Caco-2 (cell line): ENCODE data around the gene CDK2. TPM values are rescaled to one million over a fixed set of nuclear protein-coding genes. Genes with fewer than 3 reads are reported as not detected.

ENCODE experiments used
- BruUV-seq: library from RNA; stranded (reverse); fragments of 400-500 nt; replicated peaks from 2 replicates; lab custom pipeline; 2021; lab: Mats Ljungman, UMichigan
- CTCF ChIA-PET: fragments of 300-600 bp; sonication (Branson Sonifier 250); formaldehyde crosslinking; loops from one replicate; lab custom pipeline; 2022; ENCODE audit warnings: antibody characterized with exemption; lab: Charles Lee
- POLR2A ChIA-PET: fragments of 300-600 bp; sonication (Branson Sonifier 250); formaldehyde crosslinking; loops from one replicate; lab custom pipeline; 2022; ENCODE audit warnings: antibody characterized with exemption; lab: Charles Lee
- DNase-seq, 2 experiments: peaks; one replicate each; pipeline versions ENCODE4 v3.0.0 to v3.0.0-alpha.2; 2020 to 2022
- H3K27me3 ChIP-seq: replicated peaks from 2 replicates; pipeline ENCODE4 v1.6.0; 2011; ENCODE audit warnings: low read length; ENCODE audit not compliant: control insufficient read depth, insufficient read depth
- H3K36me3 ChIP-seq: 2 replicates; pipeline ENCODE4 v1.5.1; 2011; ENCODE audit warnings: low read length; ENCODE audit not compliant: control insufficient read depth, insufficient read depth
- H3K4me1 ChIP-seq: fragments of 250-450 bp; sonication (Bioruptor Pico); 2 replicates; pipeline ENCODE4 v1.5.1; 2020; ENCODE audit warnings: mild to moderate bottlenecking
- H3K4me3 ChIP-seq: 2 replicates; pipeline ENCODE4 v1.5.1; 2011; ENCODE audit warnings: low read depth, mild to moderate bottlenecking, control low read depth, low read length
- H3K9me3 ChIP-seq: fragments of 250-450 bp; sonication (Bioruptor Pico); 2 replicates; pipeline ENCODE4 v1.5.1; 2020; ENCODE audit warnings: mild to moderate bottlenecking, moderate library complexity
- H3K27ac Mint-ChIP-seq: one replicate; pipeline ENCODE4 v1.8.0; 2022; ENCODE audit warnings: mixed read lengths; ENCODE audit not compliant: unreplicated experiment
- H3K27me3 Mint-ChIP-seq: one replicate; pipeline ENCODE4 v1.8.0; 2022; ENCODE audit warnings: mixed read lengths; ENCODE audit not compliant: insufficient read depth, unreplicated experiment
- H3K36me3 Mint-ChIP-seq: one replicate; pipeline ENCODE4 v1.8.0; 2022; ENCODE audit warnings: mild to moderate bottlenecking, mixed read lengths; ENCODE audit not compliant: insufficient read depth, unreplicated experiment
- H3K4me1 Mint-ChIP-seq: one replicate; pipeline ENCODE4 v1.8.0; 2022; ENCODE audit warnings: low read depth, mixed read lengths; ENCODE audit not compliant: unreplicated experiment
- H3K4me3 Mint-ChIP-seq: one replicate; pipeline ENCODE4 v1.8.0; 2022; ENCODE audit warnings: mild to moderate bottlenecking, moderate library complexity, mixed read lengths; ENCODE audit not compliant: unreplicated experiment
- H3K9me3 Mint-ChIP-seq: one replicate; pipeline ENCODE4 v1.8.0; 2022; ENCODE audit warnings: mixed read lengths; ENCODE audit not compliant: unreplicated experiment
- intact Hi-C: fragments of 100-400 bp; cut with micrococcal nuclease; formaldehyde crosslinking; loops from one replicate; pipeline ENCODE4 v1.10.0; 2022; ENCODE audit not compliant: unreplicated experiment
- total RNA-seq: library from RNA; stranded (reverse); gene quantifications from 2 replicates; pipeline ENCODE4 v1.2.3, GENCODE V29; 2022
- TF ChIP-seq, protein P1 (sequence below), 2 experiments: fragments of 200-600 bp in 1 of 2; IDR thresholded peaks; 1 replicate in 1 of 2; 2 replicates in 1 of 2; pipeline versions ENCODE4 v1.5.1 to v1.8.0; 2011 to 2022; ENCODE audit warnings: antibody characterized with exemption in 1 of 2, control low read depth in 1 of 2, inconsistent platforms in 1 of 2, low read depth in 1 of 2, low read length in 1 of 2, mild to moderate bottlenecking in 1 of 2, moderate library complexity in 1 of 2; ENCODE audit not compliant: insufficient read depth in 1 of 2, severe bottlenecking in 1 of 2, unreplicated experiment in 1 of 2

The CDK2 gene
- total RNA-seq, 1 experiment from 2014 or later, result 110 TPM

DNA sequence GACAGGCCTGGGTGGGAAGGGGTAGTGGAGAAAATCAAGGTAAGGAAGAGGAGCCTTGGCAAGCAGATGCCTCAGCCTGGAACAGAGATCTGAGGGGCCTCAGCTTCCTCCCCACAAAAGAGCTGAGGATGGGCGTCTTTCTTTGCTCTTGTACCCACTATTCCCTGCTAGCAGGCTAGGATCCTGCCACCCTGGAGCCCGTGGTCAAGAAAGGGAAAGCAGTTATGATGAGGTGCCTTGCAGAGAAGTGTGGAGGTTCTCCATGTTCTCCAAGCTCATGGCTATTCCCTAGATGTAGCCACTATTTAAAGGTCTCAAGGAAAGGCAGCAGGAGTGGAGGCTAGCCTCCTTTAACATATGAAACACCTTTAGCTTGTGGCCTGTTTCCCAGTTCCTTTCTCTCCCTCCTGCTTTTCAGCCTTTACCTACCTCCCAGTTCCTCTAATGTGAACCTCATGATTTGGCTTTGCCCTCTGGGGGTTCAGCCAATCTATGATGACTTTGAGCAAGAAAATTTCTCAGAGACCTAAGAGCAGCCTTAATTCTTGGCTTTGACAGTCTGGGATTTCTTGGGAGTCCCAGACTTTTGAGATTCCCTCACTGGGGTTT, 55.4 kb downstream of the CDK2 start:
- POLR2A ChIA-PET, result interaction anchor here (1.0 kb wide), 1 partner anchor 12 kb away, joined by 8 read pairs; no protein-coding TSS in a partner anchor

More for the DNA sequence above, 55.4 kb downstream of the CDK2 start:
- Mint-ChIP-seq H3K4me3 (no peak overlapping the region), H3K27ac (no peak overlapping the region), H3K4me1 (peaks cover 12% of the 10 kb centered on the region), H3K36me3 (no peaks in the 10 kb centered on the region), H3K27me3 (no peaks in the 10 kb centered on the region), H3K9me3 (no peaks in the 10 kb centered on the region)
- Histone ChIP-seq H3K36me3 (peaks cover 2% of the 10 kb centered on the region), H3K4me3 (no peak overlapping the region), H3K9me3 (no peaks in the 10 kb centered on the region), H3K27me3 (no peaks in the 10 kb centered on the region), H3K4me1 (peaks cover 19% of the 10 kb centered on the region)
- TF ChIP-seq, protein P1, sequence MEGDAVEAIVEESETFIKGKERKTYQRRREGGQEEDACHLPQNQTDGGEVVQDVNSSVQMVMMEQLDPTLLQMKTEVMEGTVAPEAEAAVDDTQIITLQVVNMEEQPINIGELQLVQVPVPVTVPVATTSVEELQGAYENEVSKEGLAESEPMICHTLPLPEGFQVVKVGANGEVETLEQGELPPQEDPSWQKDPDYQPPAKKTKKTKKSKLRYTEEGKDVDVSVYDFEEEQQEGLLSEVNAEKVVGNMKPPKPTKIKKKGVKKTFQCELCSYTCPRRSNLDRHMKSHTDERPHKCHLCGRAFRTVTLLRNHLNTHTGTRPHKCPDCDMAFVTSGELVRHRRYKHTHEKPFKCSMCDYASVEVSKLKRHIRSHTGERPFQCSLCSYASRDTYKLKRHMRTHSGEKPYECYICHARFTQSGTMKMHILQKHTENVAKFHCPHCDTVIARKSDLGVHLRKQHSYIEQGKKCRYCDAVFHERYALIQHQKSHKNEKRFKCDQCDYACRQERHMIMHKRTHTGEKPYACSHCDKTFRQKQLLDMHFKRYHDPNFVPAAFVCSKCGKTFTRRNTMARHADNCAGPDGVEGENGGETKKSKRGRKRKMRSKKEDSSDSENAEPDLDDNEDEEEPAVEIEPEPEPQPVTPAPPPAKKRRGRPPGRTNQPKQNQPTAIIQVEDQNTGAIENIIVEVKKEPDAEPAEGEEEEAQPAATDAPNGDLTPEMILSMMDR (IDR thresholded peaks at IDR 0.05; ENCODE audit: insufficient read depth in 1 of 2, low read depth in 1 of 2, low read length in 1 of 2, severe bottlenecking in 1 of 2, unreplicated experiment in 1 of 2), result no peak
- CTCF ChIA-PET, result no interaction called here
- BruUV-seq, result no TSS peak
- intact Hi-C loops, result no loop called here
- DNase-seq, result no peak

Other genes starting within 250 kb of the CDK2 start
- 6.0 and 9.7 TPM in 2 replicates for gene RDH5, start 246.4 kb upstream of the CDK2 start, total RNA-seq
- gene CD63, start 237.8 kb upstream of the CDK2 start, total RNA-seq, result 947 and 983 TPM in 2 replicates
- gene GDF11, start 223.7 kb upstream of the CDK2 start, total RNA-seq, result 11.0 and 13.3 TPM in 2 replicates
- 70.9 and 77.6 TPM in 2 replicates for gene SARNP, start 149.1 kb upstream of the CDK2 start, total RNA-seq
- 44.0 and 48.3 TPM in 2 replicates for gene ORMDL2, start 148.8 kb upstream of the CDK2 start, total RNA-seq
- 21.1 and 24.5 TPM in 2 replicates for gene DNAJC14, start 137.2 kb upstream of the CDK2 start, total RNA-seq
- gene MMP19, start 123.9 kb upstream of the CDK2 start, total RNA-seq, result 1.9 and 2.2 TPM in 2 replicates
- gene PYM1, start 38.9 kb upstream of the CDK2 start, total RNA-seq, result 39.3 and 47.2 TPM in 2 replicates
- gene DGKA, start 35.7 kb upstream of the CDK2 start, total RNA-seq, result 19.4 and 22.2 TPM in 2 replicates
- gene PMEL, start 788 bp upstream of the CDK2 start, total RNA-seq, result 7.8 and 9.7 TPM in 2 replicates
- gene RAB5B, start 7.2 kb downstream of the CDK2 start, total RNA-seq, result 98.4 and 107 TPM in 2 replicates
- gene SUOX, start 30.4 kb downstream of the CDK2 start, total RNA-seq, result 37.9 and 40.8 TPM in 2 replicates
- 15.6 and 15.7 TPM in 2 replicates for gene IKZF4, start 54.2 kb downstream of the CDK2 start, total RNA-seq
- 50.2 and 60.4 TPM in 2 replicates for gene RPS26, start 75.1 kb downstream of the CDK2 start, total RNA-seq
- gene ERBB3, start 113.3 kb downstream of the CDK2 start, total RNA-seq, result 101 and 109 TPM in 2 replicates
- 178 and 190 TPM in 2 replicates for gene PA2G4, start 137.7 kb downstream of the CDK2 start, total RNA-seq
- gene RPL41, start 149.8 kb downstream of the CDK2 start, total RNA-seq, result 3,009 and 3,051 TPM in 2 replicates
- gene ZC3H10, start 151.4 kb downstream of the CDK2 start, total RNA-seq, result 3.5 and 4.4 TPM in 2 replicates
- gene ESYT1, start 161.4 kb downstream of the CDK2 start, total RNA-seq, result 70.4 and 79.0 TPM in 2 replicates
- 40.5 and 44.8 TPM in 2 replicates for gene MYL6B, start 185.8 kb downstream of the CDK2 start, total RNA-seq
- gene MYL6, start 191.5 kb downstream of the CDK2 start, total RNA-seq, result 960 and 1,174 TPM in 2 replicates
- gene SMARCC2, start 222.7 kb downstream of the CDK2 start, total RNA-seq, result 89.1 and 94.8 TPM in 2 replicates